Astrocyte of the spinal cord (primary cell): ENCODE data around the gene SNTG2.

ENCODE experiments used
- DNase-seq: peaks from one replicate; pipeline ENCODE4 v3.0.0; 2011; ENCODE audit warnings: low read depth, low spot score
- H3K4me3 ChIP-seq: 2 replicates; pipeline ENCODE4 v1.5.1; 2011; ENCODE audit warnings: low read depth, mild to moderate bottlenecking, low read length, moderate library complexity
- in situ Hi-C: cut with HindIII; loops from 2 replicates; pipeline ENCODE4 v1.10.0; 2017; ENCODE audit warnings: low sequenced_read_pairs
- TF ChIP-seq, protein P1 (sequence below): IDR thresholded peaks from 2 replicates; pipeline ENCODE4 v1.5.1; 2012; ENCODE audit warnings: low read depth, mild to moderate bottlenecking, low read length, inconsistent platforms

The SNTG2 gene

DNA sequence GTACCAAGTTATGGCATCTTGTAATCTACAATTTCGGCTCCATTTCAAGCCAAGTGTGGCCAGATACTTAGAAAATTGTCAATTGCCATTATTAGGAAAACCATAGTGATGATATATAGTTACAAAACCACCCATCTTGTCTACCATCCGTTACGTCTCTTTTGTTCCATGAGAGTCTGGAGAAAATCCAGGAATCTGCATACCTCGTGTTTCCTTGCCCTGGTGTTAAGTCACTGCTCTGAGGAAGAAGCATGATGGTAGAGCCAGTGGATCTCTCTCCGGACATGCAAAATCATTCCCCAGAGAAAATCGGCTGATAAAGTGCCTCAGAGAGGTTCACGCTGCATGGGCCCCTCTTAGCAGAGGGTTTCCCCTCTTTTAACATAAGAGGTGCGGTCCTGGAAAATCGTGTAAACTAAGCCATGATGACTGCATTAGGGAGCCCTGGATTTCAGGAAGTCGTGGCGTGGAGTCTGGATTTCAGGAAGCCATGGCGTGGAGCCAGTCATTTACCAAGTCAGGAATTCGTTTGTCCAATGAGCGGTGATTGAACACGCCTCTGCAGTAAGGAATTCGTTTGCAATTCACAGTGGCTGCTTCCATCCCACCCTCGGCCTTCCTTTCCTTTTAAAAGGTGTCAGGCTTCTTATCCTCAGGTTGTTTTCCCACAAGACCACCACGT, 304.2 kb downstream of the SNTG2 start:
- in situ Hi-C loops: no loop called here
- no peak overlapping the region for H3K4me3 ChIP-seq
- TF ChIP-seq, protein P1, sequence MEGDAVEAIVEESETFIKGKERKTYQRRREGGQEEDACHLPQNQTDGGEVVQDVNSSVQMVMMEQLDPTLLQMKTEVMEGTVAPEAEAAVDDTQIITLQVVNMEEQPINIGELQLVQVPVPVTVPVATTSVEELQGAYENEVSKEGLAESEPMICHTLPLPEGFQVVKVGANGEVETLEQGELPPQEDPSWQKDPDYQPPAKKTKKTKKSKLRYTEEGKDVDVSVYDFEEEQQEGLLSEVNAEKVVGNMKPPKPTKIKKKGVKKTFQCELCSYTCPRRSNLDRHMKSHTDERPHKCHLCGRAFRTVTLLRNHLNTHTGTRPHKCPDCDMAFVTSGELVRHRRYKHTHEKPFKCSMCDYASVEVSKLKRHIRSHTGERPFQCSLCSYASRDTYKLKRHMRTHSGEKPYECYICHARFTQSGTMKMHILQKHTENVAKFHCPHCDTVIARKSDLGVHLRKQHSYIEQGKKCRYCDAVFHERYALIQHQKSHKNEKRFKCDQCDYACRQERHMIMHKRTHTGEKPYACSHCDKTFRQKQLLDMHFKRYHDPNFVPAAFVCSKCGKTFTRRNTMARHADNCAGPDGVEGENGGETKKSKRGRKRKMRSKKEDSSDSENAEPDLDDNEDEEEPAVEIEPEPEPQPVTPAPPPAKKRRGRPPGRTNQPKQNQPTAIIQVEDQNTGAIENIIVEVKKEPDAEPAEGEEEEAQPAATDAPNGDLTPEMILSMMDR: no peak
- no peak for DNase-seq

GRCh38 chr2:1256632-1257324, 306.1 kb downstream of the SNTG2 start:
- TF ChIP-seq, protein P1: no peak
- in situ Hi-C loops: no loop called here
- no peak overlapping the region for H3K4me3 ChIP-seq
- no peak for DNase-seq

GRCh38 chr2:1257334-1257733, 306.7 kb downstream of the SNTG2 start:
- no peak overlapping the region for H3K4me3 ChIP-seq
- TF ChIP-seq, protein P1: no peak
- DNase-seq: no peak
- in situ Hi-C loops: no loop called here

- no peak overlapping the region for H3K4me3 ChIP-seq
- in situ Hi-C loops: no loop called here
- TF ChIP-seq, protein P1: no peak
- DNase-seq: no peak
Measured at GRCh38 chr2:1259746-1260145, 309.1 kb downstream of the SNTG2 start.

DNA sequence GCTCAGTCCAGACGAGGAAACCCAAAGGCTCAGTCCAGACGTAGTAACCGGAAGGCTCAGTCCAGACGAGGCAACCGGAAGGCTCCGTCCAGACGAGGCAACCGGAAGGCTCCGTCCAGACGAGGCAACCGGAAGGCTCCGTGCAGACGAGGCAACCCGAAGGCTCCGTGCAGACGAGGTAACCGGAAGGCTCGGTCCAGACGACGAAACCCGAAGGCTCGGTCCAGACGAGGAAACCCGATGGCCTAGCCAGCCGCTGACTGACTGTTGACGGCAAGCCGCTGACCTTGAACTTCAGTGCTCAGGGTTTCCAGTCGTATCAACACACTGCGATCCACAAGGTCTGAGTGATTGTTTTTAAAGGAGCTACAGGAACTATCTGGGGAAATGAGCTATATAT, 312.0 kb downstream of the SNTG2 start:
- DNase-seq: no peak
- H3K4me3 ChIP-seq: no peak overlapping the region
- TF ChIP-seq, protein P1: no peak
- in situ Hi-C loops: no loop called here

DNA sequence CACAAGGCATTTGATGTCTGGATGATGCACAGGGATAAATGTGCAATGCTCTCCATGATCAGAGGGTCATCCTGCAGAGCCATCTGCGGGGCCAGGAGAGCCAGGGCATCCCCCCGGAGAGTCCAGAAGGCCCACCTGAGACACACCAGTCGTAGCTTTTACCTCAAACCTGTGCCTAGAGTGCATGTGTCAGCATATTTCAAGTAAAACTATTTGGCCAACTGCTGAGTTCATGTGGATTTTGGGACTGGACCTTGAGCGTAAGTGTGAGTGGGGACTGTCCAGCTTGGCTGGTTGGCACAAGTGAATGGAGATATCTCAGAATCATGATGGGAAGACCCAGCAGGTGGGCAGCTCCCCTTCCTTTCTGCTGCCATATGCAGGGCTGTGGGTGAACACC, 314.8 kb downstream of the SNTG2 start:
- TF ChIP-seq, protein P1: no peak
- no peak for DNase-seq
- no peak overlapping the region for H3K4me3 ChIP-seq
- in situ Hi-C loops: no loop called here
